HG02642 (cell line): ENCODE data around the gene ARL6IP1.
"Not testable (repeated sequence)": the region's sequence is repeated elsewhere in the genome, so short reads cannot be mapped to it uniquely, and the experiment has no call there.

ENCODE experiments used
- ATAC-seq: cut with Tn5 transposase; IDR thresholded peaks from one replicate; pipeline ENCODE4 v1.9.1; 2021; ENCODE audit warnings: mild to moderate bottlenecking; ENCODE audit not compliant: unreplicated experiment, poor library complexity

The ARL6IP1 gene

DNA sequence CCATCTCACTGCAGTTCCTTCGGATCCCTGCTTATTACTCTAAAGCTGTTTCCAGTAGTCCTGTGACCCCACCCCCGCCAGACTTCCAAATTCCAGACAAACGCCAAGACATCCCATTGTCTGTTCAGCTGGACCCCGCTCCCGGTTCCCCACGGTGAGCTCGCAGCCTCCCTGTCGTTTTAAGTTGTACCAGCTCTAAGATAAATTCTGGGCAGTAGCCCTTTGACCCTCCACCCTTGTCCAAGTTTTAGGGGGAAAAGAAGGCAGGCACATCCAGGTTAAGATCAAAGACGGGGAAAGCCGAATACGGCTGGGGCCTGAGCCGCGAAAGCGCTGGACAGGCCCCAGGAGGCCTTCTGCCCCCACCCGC is 589 bp downstream of the ARL6IP1 start:
- ATAC-seq = no peak

DNA sequence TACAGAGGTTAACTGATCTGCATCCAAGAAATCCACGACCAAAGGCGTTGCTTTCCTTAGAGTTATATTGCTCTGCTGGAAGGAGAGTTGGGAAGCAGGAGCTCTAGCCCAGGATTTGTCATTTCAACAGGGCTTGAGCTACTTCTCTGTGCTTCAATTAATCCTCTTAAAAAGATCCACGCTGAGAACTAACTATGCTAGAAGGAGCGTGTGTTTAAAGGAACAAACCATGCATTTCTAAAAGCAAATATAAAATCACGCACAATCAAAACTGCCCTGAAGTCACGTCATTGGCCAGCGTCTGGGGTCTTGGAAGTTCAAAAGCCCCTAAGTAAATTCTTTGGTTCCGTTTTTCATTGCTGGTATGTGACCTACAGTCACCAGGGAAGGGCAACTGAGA is 1.1 kb downstream of the ARL6IP1 start:
- no peak for ATAC-seq

DNA sequence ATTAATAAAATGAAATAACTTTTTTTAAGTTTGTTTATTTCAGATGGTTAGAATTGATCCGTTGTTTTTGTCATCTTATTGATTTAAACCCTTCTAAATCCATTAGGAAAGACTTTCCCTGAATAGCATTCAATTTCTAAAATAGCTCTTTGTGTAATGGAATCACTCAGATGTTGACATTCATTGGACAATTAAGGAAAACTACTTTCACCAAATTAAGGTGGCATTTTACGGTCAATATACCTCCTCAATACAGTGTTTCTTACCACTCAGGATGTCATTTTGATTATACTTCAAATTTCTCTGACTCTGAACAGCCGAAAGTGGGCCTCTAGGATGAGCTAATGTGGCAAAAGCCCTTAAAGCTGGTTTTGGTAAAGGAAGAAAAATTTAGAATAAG is 1.8 kb downstream of the ARL6IP1 start:
- no peak for ATAC-seq

DNA sequence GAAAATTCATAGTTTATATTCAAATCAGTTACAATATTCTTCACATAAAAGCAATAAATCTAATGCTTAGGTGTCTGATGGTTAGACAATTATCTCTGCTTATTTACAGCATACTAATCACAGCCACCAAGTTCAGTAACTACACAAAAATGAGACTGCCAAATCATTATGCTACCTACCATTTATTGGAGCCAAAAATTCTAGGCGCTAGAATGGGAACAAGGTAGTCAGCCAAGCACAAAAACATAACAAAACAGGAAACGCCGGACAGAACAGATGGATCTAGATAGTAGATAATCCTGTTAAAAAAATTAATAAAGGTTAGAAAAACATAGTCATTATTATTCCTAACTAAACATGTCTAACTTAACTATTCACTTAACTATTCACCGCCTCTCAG is 3.6 kb downstream of the ARL6IP1 start:
- no peak for ATAC-seq

DNA sequence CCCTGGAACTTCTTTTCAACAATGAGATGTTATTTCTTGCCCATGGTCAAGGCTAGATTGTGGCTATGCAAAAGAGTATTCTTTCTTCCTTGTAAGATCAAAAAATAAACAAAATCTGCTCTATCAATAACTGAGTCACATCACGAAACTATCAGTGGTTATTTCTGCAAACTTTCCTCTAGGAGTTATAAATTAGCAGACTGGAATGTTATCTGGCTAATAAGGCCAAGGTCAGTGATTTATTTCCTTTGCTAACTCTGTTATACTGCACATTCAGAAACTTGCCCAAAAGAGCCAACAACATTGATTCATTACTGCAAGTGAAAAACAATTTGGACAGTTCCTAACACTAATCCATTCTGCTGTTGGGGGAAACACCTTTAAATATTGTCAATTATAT is 5.0 kb downstream of the ARL6IP1 start:
- ATAC-seq = no peak

DNA sequence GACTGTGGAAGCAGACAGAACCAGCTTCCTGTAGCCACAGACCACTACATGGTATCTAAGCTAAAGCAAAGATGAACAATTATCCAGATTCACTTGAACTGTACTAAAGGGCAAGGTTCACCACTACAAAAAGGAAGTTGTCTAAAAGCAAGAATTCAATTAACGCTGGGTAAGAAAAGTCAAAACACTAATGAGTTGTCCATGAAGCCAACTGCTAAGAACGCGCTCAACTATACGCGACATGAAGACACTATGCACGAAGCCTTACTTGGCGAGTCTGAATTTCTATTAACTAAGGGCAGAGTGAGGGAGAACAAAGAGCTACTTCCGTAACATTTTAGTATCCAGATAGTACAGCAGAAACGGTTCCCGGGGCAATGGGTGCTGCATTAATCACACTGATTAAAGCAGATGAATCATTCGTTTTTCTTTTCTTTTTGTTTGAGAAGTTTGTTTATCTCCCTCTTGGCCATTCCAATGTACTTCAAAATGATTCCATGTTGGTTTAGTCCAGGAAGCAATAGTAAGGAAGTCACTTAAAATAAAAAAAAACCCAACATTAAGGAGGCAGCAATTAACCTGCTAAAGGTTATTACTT is 8.4 kb downstream of the ARL6IP1 start:
- no peak for ATAC-seq

DNA sequence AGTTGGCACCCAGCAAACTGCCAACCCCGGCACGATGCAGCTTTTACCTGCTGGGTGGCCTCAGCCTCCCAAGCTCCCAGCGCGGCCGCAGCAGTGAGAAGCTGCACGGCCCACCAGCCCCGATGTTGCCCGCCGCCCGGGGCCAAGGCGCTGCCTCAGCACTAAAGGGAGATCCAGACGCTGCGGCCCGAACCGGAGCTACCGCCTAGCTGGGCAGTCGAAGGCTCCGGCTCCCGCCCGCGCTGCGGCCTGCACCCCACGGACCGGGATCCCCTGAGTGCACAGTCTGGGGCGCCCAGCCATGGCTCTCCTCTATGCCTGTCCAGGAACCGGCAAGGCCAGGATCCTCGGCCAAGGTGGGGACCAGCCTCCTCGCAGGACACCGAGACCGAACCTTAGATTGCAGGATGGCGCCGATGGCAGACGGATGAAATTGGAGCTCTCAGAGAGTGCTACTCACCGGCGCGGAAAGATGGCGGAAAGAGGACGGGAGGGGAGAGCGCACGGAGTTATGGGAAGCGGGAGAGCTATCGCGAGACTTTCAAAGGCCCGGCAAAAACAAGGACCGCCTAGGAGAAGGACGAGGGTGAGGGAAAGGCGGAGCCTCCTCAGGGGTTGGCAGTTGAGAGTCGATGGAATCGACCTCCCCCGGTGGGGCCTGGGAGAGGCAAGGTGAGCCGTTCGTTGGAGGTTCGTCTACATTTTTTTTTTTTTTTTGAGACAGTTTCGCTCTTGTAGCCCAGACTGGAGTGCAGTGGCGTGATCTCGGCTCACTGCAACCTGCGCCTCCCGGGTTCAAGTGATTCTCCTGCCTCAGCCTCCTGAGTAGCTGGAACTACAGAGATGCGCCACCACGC is 11.3 kb downstream of the ARL6IP1 start, which contains the start of gene RPS15A:
Gene RPS15A (minus strand): TSS at position 485 of the 857 bp plus-strand sequence. CDS start 1,221 bp downstream, outside the sequence.
- ATAC-seq = peak; percentile 90

DNA sequence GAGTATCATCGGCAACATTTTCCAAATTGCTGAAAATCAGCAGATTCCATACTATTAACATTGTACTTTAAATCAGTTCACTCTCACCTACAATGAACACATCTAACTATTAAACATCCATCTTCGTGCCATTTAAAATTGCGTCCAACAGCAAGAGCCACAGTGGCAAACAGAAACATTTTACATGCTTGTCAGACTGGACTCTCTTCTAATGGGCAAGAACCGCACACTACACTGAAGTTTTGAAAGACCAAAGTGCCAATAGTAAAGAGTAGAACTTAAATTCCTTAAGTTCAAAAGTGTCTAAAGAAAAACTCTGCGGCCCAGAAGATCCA is 11.9 kb downstream of the ARL6IP1 start:
- no peak for ATAC-seq

DNA sequence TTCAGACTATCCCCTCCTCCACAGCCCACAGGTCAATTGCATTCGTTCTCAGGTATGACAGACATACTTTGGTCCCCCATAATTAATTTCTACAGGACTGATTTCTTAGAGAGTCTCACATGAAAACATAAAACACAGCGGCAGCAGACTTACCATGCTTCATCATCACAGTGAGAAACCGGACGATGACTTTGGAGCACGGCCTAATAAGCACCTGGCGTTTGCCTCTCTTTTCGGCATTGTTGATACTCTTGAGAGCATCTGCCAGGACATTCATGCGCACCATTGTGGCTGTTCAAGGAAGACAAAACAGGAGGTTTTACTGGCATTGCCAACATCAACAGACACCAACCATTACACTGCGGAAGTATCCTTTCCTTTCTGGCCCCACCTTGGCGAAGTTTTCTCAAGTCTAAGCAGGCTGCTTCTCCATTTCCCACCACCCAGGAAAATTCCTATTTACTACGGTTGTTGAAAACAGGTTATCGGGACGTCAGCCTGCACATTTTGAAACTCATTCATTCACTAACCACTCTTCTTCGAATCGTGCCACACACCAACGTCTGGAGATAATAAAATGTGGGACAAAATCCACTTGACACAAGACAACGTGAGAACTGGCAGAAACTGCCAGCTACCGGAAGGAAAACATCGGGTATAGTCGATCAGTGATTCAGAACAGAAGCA is 12.4 kb downstream of the ARL6IP1 start:
- no peak for ATAC-seq

DNA sequence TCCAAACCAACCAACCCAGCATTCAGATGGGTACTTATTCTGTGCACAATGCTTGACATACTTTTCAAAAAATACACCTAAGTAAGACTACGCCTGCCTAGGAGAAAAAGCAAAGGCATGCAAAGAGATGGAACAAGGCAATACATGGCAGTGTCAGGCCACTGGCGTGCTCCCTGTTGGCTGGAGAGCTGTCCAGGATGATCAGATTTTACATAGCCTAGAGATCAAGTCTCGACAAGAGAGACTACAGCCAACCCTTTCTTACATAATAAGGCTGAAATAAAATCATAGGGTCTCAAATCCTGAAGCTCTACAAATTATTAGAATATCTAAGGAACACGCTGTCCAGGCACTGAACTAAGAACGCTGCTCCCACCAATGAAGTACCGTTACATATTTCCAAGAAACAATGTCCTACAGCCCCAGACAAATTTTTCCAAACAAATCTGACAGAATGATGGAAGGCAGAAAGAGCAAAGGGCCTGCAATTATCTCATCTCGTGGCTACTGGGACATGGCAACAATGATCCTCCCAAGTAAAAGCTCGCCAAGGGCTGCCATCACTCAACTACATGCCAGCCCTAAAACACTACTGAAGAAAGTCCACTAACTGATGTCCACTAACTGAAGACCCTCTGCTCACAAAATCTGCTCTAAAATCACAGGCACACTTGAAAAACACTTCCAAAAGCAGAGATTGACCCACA is 16.3 kb downstream of the ARL6IP1 start:
- no peak for ATAC-seq

DNA sequence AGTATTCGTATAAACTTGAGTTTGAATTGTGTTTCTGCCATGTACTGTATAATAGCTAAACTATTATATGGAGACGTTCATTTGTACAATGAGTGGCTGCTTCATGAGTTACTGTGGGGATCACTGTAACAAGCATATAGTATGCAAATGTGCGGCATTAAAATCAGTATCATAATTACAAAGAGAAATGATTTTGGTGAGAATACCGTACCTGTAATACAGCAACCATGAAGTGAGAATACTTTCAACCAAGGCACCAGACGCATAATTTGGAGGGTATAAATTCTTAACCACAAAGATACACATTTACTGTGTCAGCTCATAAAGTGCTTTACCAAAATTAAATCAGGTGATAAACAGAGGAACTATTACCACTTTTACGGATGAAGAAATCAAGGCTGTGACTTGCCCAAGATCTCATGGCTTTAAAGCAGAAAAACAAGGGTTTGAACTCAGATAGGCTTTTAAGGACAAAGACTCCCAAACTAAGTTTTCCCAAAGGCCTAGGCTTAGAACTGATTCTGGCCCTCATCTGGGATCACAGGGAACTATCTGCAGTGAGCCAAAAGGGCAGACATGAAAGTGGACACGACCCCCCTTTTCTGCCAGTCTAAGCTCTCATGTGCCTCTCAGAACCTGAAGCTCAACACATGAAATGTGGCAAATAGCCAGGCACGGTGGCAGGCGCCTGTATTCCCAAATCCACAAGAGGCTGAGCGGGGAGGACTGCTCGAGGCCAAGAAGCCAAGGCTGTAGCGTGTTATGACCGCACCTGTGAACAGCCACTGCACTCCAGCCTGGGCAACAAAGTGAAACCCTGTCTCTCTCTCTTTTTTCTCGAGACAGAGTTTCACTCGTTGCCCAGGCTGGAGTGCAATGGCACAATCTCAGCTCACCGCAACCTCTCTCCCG is 17.7 kb downstream of the ARL6IP1 start:
- no peak for ATAC-seq

DNA sequence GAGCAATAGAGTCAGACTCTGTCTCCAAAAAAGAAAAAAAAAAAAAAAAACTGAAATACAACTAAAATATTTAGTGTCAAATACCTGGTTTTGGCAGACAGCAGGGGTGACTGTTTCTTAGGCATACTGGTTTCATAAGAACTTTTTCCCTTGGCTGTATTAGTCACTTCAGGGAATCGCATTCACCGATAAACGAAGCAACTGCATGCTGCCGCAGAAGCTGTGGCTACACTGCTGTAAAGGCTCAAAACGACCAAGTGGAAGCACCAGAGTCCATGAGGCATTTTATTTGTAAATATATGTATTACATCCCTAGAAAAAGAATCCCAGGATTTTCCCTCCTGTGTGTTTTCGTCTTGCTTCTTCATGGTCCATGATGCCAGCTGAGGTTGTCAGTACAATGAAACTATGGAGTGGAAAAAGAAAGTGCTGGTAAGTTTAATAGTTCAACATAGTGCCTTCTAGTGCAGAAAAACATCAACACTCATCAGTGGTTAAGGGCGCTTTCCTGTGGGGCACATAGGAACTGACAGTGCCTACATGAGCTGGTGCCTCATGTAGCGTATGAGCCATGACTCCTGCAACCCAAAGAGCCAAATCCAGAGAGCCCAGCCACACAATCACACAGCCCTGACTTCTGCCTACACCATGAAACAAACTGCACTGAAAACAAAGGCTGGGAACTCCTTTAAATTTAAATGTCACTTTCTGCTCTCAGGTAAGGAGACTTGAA is 18.5 kb downstream of the ARL6IP1 start:
- no peak for ATAC-seq

DNA sequence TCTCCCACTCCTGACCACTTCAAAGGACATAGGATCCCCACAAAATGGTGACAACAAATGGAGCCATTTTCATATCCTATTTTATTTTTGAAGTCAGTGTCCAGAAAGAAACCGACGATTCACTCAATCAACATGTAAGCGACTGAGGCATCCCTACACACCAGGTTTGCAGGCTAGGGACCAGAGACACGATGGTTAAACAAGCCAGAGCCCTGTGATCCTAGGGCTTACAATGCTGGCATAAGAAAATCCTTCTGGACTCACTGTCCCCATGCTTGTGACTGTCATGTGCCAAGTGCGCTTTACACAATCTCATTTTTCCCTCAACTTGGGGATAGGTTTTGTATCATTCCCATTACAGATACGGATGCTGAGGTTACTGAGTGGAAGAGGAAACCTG is 20.1 kb downstream of the ARL6IP1 start:
- not testable (repeated sequence) for ATAC-seq

DNA sequence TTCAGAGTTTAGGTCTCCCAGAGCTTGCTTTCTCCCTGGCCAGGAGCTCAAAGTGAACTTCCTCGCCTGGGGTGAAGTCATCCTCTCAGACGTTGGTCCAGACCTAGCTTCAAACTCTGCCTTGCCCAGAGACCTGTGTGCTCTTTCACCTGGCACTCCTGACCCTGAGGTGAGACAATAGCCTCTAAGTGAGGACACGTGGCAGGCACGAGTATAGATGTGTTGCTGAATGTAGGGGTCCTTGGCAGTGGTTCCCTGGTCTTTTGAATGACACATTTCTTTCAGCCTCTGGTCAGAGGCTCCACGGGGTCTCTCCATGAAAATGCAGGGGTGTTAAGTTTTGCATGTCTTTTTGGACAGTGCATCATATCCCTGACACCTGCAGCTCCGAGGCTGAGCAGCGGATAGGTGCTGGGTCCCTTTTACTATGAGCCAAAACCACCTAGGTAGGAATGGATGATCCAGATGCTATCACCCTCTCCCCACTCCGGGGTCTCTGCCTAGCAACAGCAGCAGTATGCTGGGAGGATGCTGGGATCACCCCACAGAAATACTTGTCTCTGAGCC is 20.8 kb downstream of the ARL6IP1 start:
- not testable (repeated sequence) for ATAC-seq

DNA sequence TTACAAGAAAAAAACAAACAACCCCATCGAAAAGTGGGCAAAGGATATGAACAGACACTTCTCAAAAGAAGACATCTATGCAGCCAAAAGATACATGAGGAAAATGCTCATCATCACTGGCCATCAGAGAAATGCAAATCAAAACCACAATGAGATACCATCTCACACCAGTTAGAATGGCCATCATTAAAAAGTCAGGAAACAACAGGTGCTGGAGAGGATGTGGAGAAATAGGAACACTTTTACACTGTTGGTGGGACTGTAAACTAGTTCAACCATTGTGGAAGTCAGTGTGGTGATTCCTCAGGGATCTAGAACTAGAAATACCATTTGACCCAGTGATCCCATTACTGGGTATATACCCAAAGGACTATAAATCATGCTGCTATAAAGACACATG is 23.7 kb downstream of the ARL6IP1 start:
- ATAC-seq = not testable (repeated sequence)

DNA sequence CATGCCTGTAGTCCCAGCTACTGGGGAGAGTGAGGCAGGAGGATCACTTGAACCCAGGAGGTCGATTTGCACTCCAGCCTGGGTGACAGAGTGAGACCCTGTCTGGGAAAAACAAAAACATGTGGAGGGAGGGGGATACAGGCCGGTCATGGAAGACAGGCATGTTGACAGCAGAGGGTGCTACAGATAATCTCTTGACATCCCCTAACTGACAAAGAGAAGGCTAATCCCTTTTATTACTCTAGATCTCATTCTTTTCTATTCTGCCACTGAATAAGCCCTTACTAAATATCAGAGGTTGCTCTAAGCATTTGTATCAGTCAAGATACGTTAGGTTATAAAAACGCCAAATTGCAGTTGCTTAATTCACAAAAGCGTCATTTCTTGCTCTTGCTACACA is 25.0 kb downstream of the ARL6IP1 start:
- not testable (repeated sequence) for ATAC-seq

DNA sequence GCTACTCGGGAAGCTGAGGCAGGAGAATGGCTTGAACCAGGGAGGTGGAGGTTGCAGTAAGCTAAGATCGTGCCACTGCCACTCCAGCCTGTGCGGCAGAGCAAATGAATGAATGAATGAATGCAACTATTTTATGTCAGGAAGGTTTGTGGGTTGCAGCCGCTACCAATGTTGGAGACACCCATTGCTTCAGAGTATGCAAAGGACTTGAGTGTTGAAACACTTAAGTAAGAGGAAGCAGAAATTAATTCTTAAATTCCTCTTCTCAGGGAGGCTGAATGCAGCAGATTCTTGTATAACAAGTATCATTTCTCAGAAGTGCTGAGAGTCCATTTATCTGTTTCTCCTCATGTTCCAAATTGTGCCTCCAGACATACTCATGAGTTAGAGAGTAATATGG is 26.7 kb downstream of the ARL6IP1 start:
- ATAC-seq = not testable (repeated sequence)

DNA sequence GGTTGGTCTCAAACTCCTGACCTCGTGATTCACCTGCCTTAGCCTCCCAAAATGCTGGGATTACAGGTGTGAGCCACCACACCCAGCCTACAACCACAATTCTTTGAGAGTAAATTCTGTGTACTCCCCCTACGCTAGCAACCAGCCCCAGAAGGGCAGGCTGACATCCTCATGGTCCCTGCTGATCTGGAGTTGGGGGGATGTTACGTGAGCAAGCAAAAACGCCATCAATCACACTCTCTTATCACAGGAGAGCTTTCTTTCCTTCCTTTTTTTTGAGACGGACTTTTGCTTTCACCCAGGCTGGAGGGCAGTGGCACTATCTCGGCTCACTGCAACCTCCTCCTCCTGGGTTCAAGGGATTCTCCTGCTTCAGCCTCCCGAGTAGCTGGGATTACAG is 29.2 kb downstream of the ARL6IP1 start:
- ATAC-seq = not testable (repeated sequence)
